DMS 273 treated with DMSO at 0.1 percent for 48 hours (cell line): Measurements from ENCODE around the gene ARHGEF2.

Experiments
- DNase-seq: peaks from one replicate; lab custom pipeline; 2025; lab: John Stamatoyannopoulos, UW

ARHGEF2 gene

DNA sequence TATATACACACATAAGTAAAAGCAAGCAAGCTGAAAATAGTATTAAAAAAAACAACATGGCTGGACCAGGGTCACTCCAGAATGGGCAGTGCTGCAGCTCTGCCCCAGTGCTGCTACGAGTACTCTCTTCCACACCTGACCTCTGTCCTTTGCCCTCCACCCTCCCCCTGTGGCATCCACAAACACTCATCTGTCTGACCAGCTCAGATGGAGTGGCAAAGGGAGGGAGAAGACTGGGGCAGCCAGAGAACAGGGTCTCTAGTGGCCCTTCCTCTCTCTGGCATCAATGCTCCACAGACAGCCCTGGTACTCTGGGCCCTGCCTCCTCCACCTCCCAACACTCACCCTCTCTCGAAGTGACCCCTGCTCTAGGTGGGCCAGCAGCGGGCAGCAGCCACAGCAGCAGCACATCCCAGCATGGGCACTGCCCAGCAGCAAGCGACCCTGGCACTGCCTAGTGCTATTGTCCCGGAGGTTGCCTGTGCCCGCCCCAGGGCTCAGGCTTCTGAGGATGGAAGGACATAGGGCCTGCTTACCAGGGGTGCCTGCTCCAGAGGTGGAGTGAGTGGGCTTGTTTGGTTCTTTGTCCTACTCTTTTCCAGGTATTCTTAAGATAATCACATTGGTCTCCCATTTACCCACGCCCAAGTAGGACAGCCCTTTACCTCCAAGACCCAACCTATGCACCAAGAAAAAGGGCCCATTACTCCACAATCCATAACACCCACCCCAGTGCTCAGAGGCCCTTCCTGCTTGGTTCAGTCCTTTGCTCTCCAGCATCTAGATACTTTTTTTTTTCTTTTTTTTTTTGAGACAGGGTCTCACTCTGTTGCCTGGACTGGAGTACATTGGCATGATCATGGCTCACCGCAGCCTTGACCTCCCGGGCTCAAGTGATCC, 6.2 kb downstream of the ARHGEF2 start:
- no peak for DNase-seq

DNA sequence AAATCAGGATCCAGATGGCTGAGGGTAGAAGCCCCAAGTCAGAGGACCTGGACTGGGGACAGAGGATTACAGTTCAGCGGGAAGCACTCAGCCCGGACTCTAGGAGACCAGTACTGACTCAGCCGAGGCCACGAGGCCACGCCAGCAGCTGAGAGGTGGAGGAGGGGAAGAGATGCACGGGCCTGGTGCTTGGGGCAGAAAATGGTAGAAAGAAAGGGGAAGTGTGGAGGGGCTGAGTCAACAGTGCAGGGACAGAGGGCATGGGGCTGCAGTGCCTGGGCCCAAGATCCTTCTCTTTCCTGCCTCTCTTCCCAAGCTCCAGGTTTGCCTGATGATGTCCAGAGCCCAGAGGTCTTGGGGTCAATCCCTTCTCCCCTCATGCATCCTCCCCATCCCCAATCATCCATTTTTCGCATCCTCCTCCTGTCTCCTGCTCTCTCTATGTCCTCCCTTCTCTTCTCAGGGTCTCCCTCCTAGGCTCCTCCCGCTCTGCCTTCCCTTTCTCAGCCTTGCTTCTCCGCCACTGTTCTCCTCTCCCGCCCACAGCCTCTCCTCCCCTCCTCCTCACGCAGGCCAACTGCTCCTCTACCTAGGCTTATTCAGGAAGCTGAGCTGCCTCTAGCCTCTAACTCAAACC, 7.7 kb downstream of the ARHGEF2 start:
- DNase-seq: no peak

DNA sequence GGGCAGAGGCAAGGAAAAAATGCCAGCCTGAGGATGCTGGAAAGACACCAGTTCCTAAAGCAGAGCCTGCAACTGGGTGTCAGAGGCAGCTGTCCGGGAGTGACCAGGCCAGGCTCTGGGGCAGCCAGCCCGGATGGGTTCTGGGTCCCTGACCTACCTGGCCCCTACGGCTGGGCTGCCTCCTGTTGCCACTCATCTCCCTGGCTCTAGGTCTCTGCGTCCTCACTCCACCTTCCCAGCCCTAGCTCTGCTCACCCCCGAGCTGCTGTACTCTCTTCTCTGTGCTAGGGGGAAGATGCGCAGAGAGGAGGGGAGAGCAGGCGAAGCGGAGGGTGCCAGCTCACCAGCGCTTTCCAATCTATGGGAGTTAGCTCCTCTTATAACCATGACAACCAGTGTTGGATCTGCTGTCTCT, 9.0 kb downstream of the ARHGEF2 start:
- no peak for DNase-seq

DNA sequence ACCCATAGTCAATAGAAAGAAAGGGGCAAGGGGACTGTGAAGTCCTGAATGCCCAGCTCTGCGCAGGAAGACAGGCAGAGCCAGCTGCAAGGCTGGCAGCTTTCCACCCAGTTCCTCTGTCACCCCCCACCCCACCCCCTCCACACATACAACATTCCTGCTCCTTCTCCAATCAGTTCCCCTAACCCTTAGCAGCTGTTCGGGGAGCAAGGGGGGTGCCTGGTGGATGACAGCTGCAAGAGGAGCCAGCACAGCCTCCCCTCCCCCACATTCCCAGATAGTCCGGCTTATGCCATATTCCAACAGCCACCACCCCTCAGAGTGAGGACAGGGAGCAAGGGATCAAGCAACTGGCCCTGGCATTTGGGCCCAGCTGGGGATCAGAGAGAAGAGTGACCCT, 9.7 kb downstream of the ARHGEF2 start:
- DNase-seq: no peak

DNA sequence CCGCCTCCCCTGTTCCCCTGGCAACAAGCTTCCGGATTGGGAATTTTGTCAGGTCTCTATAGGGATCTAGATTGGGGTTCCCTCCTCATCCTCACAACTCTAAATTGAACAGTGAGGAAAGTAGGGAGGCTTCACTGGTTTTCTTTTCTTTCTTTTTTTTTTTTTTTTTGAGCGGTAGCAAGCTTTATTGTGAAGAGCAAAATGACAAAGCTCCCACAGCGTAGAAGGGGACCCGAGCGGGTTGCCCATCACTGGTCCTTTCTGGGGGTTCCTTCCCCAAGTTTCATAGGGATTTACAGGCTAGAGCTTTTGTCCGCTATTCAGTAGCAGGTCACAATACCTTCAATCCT, 10.3 kb downstream of the ARHGEF2 start:
- DNase-seq: no peak

DNA sequence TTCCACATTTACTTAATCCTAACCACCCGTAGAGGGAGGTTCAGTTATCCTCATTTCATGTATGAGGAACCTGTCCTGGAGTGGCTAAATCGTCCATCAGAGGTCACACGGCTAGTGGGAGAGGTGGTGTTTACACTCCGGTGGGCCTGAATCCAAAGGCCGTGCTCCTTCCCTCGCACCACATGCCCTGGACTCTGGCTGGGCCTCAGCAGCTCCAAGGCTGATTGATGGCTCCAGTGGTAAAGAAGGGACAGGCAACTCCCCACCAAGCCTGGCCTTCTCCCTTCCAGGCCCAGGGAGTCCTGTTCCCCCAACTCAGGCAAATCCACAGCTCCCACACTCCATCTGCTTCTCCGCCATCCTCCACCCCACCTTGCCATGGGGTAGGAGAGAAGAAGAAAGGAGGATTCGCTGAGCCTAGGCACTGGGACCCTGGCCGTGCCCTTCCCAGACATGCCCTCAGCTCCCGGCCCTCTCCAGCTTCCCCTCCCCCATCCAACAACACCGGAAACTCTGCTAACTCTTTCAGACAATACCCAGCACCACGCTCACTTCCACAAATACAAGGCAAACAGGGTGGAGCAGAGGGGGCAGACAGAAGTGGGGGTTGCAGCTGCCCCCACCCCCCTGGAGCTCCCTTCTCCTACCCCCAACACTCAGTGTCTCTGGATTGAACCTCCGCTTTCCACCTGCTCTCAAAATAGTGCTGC, 10.9 kb downstream of the ARHGEF2 start:
- DNase-seq: no peak

DNA sequence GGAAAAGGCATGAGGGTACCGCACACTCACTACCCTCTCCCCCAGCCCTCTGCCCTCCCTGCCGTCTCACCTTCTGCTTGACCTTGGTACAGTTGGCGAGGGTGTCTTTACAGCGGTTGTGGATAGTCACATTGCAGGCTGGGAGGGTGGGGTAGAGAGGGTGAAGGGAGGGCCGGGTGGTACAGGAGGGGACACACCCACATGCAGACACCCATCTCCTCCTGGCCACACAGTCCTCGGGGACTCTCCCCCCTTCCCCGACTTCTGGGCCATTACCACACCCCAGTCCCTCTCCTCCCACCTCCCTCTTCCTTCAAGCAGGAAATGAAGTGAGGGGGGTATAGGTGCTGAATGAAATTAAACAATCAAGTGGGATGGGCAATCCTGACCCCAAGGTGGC, 11.6 kb downstream of the ARHGEF2 start:
- DNase-seq: no peak

DNA sequence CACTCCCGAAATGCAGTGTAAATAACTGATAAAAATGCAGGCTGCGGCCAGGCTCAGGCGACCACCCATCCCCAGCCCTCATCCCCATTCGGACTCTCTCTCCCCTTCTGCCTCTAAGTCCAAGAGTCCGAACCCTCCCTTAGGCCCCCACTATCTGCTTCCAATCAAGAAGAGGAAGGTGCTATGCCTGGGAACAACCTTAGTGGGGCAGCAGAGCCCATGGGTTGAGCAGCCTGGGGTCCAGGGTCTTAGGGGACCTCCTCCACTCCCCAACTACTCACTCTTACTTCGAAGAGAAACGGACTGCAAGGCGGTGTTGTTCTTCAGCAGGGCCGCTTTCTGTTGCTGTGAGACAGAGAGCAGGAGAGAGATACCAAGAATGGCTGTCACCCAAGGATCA, 12.2 kb downstream of the ARHGEF2 start:
- no peak for DNase-seq

DNA sequence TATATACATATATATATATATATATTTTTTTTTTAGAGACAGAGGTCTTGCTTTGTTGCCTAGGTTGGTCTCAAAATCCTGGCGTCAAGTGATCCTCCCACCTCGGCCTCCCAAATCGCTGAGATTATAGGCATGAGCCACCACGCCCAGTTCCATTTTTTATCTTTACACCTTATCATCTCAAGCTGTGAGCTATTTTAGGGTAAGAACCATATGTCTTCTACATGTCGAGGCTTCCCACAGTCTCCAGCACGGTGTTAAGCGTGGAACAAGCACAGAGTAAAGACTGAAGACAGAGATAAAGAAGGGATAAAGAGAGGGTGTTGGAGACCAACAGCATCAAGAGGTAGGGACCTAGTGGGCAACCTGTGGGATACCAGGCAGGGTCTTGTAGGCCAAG, 14.2 kb downstream of the ARHGEF2 start:
- DNase-seq: no peak

DNA sequence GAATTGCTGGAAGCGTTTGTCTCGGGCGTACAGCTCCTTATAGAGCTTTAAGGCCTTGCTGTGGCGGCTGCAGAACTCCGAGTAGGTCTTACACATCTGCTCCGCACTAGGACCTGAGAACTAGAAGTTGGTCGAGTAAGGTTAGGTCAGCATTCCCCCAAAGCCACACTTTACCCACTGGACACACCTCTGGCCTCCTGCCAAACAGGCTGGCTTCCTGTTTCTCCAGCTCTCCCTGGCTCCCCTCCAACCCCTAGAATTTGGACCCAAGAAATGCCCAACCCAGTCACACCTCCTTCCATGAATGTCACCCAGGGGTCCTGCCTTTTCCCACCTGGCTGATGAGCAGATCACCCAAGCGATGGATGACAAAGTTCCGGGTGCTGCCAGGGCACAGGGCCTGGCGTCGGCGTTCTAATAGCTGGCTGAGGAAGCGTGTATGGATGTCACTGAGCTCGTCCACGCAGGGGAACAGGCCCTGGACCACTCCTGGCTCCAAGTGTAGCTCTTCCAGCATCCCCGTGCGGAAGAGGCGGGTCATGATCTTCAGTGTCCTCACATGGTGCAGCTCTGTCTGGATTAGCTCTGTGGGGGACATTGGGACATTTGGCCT, 15.6 kb downstream of the ARHGEF2 start:
- no peak for DNase-seq

DNA sequence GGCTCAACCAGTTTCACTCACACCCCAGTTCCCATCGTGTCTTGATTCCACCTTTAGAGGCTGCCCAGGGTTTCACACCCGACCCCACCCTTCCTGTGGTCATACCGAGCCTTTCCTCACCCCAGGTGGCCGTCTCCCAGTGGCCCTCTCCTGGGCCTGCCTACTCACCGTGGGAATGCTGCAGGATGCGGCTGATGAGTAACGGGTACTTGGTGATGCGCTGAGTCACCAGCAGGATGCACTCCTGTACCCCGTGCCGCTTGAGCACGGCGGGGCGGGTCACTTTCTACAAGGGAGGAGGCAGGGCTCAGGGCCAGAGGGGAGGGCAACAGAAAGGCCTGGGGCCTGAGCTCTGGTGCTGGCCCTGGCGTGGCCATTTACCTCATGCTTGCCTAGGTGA, 16.4 kb downstream of the ARHGEF2 start:
- no peak for DNase-seq

DNA sequence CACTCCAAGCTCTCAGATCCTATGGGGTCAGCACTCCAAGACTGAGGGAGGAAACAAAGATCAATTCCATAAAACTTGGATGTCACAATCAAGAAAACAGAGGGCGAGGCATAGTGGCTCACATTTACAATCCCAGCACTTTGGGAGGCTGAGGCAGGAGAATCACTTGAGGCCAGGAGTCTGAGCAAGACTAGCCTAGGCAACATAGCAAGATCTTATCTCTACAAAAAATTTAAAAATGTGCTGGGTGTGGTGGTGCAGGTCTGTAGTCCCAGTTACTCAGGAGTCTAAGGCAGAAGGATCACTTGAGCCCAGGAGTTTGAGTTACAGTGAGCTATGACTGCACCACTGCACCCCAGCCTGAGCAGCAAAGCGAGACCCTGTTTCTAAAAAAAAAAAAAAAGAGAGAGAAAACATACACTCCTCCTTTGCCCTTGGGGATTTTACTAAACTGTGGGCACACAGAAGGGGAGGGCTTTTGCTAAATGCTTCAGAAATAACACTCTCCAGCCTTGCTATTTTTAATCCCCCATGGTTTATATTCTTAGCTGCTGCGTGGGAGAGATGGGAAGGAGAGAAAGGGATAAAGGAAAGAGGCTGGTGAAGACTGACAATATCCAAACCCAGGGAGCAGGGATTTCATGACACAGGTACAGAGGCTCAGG, 18.1 kb downstream of the ARHGEF2 start:
- DNase-seq: no peak

DNA sequence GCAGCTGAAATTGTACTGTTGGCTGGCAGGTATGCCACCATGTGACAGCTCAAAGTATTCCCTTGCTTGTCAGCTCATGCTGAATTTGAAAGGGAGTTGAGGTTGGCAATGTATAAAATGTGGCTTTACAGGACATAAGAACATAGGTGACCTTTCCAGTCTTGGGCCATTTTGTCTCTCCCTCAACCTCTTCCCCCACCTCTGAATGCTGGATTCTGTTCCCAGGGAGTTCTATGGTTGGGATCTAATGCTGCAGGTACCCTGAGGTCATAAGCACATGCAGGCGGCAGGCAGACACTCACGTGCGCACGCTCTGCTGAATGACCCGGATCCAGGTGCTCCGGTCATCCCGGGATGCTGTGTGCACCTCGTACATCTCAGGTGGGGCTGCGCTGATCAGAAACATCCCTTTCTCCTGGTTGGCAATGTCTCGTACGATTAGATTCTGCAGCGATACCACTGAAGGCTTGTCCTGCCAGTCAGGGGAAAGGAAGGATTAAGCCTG, 20.9 kb downstream of the ARHGEF2 start:
- DNase-seq: no peak

DNA sequence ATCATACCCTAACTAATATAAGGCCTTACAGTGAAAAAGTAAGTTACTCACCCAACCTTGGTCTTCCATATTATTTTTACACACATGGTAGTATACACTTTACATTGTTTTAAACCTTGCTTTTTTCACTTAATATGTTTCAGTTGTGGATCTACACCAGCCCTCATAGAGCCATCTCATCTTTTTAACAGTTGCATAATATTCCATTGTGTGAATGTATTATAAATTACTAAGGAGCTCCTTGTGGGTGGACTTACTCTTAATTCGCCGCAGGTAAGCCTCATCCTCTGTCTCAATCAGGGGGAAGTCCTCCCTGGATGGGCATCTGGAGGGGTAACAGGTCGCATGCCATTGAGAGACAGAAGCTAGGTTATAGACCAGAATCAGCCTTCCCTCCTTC, 23.7 kb downstream of the ARHGEF2 start:
- DNase-seq: no peak

DNA sequence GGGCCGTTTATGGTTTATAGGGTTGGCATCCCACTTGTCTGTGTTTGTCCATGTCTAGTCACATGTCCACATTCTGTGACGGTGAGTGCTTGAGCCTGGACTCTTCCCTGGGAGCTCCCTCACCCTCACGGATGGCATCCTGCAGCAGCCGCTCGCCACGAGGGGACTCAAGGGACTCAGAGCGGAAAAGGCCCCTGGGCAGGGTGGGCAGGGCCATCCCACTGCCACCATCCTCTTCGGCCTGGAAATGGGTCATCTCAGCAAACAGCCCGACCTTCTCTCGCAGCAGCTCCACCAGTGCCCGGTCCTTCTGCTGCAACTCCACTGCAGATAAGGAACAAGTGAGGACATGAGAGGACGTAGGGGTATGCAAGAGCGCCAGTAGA, 25.8 kb downstream of the ARHGEF2 start:
- DNase-seq: no peak

DNA sequence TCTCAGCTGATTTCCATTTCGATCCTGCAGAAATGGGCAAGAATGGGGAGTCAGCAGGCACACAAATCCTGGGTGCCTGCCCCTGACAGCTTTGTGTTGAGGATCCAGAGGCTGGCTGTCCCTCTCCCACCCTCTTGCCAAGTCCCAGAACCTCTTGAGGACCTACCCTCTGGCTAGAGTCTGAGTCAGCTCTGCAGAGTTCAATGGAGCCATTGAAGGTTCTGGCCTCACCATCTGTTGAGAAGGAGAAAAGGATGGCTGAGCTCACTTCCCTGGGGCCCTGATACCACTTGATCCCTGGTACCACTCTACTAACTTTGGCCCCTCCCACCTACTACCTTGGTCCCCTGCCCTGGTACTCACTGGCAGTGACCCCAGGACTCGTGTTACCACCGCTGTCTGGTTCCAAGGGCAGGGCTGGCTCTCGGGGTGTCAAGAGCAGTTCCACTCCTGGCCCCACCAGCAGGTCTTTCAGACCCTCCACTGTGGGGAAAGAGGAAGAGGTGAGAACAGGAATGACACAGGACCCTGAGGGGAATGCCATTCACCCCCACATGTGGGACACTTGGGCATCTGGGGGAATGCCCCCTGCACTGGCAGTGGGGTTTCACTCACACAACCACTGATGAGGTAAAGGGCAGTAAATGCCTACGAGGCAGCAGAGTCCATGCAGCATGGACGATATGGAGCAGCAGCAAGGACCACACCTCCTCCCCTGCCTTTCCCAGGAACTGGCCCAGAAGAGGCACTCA, 26.4 kb downstream of the ARHGEF2 start:
- DNase-seq: no peak

DNA sequence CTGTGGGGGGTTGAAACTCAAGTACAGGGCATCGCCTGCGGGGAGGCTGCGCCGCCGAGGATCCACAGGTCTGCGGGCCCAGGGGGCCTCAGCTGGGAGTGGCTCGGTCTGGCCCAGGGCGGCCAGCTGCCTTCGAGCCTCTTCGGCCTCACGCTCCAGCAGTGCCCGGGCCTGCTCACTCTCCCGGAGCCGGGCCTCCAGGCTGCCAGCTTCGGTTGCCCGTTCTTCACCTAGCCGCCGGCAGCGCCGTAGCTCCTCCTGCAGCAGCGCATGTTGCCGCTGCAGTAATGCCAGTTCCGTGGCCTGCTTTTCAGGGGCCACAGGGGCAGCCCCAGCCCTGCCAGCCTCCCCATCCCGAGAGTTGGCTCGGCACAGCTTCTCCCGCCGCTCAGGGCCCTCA, 27.5 kb downstream of the ARHGEF2 start:
- DNase-seq: no peak

DNA sequence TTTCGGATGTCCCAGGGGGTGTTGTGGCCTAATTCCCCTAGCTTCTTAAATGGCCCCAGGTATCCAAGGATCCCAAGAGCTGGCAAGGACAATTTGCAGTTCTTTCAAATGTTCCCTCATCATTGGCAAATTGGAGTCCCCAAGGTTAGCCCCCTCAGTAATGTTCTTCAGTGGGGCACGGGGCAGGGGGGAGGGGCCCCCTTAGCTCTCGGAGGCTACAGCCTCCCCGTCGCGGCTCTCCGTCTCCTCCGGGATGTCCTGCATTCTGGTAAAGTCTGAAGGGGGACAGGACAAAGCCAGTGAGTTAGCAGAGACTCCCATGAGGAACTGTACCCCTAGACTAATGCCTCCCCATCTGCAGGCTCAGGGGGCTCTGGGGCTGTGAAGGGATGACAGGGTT, 30.6 kb downstream of the ARHGEF2 start:
- DNase-seq: no peak

DNA sequence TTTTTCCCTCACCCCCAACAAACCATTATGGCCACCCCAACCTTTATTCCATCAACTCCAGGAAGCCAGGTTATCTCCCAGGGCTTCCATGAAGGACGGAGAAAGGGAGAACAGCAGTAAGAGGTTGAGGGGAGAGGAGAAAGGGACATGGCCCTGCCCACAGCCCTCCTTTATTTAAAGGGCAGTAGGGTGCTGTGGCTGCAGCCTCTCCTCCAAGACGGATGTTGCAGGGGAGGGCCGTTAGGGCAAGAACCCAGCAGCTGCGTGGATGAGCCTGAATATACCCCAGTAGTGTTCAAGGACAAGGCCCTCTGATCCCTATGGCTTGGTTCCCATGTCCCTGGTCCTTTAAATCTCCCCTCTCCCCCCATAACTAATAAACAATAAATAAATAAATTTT, 31.1 kb downstream of the ARHGEF2 start:
- no peak for DNase-seq

DNA sequence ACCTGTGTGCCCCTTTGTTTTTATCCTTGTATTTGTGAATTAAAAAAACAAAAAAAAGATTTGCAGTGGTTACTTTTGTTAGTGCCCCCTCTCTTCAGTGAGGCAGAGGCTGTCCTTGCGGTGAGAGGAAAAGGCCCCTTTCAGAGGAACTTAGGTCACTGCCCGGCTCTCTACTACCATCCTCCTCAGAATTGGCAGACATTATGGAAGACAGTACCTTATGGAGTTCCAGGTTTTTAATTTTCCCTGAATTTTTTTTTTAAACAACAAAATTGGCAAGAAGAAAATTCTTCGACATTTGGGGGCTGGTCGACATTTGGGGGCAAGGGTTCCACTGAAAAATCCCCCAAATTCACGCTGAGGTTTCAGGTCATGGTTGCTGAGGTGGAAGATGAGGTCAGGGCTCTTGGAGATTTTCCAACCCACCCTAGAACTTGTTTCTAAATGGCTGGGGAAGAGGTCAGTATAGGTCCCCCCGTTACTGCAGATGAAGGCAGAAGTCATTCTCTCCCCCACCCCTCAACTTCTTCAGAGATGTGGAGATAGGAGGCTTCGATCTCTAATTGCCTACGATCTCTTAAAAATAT, 31.6 kb downstream of the ARHGEF2 start:
- DNase-seq: no peak

DNA sequence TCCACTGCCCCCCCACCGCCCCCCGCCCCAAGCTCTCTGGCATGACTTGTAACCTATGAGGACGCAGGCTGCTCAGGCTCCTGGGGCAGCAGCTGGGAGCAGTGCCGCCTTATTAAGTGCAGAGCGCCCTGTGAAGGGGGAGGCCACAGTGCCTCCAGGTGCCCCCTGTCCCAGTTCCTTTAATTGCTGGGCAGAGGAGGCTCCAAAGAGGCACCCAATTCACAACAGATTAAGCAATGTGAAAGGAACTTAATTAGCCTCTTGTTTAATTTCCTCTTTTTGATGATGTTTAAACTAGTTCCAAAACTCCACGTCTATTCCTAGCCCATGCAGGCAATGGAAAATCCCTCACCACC, 33.9 kb downstream of the ARHGEF2 start:
- DNase-seq: no peak
